NCI-H2171 (cell line): Measurements from ENCODE around the gene ZC3H12C.
A peak's percentile ranks its signal among the peaks of the same experiment; 100 is the strongest.

Source experiments
- DNase-seq: peaks from one replicate; lab custom pipeline; 2025; lab: John Stamatoyannopoulos, UW

The ZC3H12C gene

DNA sequence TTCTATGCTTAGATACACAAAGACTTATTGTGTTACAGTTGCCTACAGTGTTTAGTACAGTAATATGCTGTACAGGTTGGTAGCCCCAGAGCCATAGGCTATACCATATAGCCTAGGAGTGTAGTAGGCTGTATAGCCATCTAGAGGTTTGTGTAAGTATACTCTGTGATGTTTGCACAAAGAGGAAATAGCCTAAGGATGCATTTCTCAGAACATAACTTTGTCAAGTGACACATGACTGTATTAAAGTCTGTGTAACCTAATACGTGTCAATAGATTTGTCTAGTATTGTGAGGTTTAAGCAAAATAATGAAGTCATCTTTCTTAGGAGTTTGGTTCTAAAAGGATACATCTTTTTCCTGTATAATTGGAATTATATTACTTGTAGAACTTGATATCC, 5.5 kb downstream of the ZC3H12C start:
- DNase-seq = no peak

DNA sequence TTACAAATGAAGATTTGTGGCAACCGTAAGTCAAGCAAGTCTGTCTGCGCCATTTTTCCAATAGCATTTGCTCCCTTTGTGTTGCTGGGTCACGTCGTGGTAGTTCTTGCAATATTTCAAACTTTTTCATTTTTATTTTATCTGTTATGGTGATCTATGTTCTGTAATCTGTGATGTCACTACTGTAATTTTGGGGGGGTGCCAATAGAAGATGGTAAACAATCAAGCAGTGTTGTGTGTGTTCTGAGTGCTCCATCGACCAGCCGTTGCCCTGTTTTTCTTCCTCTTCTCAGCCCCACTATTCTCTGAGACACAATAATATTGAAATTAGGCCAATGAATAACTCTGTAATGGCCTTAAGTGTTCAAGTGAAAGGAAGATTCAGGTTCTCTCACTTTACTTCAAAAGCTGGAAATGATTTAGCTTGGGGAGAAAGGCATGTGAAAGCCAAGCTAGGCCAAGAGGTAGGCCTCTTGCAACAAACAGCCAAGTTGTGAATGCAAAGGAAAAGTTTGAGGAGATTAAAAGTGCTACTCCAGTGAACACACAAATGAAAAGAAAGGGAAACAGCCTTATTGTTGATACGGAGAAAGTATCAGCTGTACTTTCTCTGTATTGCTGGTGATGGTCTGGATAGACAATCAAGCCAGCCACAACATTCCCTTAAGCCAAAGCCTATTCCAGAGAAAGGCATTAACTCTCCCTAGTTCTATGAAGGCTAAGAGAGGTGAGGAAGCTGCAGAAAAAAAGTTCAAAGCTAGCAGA, 7.5 kb downstream of the ZC3H12C start:
- no peak for DNase-seq

DNA sequence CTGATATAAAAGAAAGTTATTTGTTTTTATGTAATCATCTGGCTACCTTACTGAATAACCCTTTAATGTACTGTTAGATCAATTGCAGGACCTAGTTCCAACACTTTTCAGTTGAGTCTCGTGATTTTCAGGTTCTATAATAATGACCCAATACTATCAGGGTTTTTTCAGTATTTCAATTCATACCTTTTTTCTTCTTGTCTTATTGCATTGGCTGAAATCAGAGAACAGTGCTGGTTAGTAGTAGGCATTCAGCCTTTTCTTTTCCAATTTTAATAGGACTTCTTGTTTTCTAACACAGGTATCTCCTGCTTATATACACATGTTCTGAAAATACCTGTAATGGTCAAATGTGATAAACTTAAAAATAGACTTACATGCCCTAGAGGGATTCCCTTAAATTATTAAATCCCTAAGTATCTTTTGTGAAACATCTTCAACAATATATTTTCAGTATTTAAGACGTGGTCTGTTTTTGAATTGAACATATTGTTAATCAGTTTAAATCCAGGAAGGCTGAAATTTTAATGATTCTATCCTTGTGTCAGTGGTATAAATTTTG, 13.6 kb downstream of the ZC3H12C start:
- no peak for DNase-seq

DNA sequence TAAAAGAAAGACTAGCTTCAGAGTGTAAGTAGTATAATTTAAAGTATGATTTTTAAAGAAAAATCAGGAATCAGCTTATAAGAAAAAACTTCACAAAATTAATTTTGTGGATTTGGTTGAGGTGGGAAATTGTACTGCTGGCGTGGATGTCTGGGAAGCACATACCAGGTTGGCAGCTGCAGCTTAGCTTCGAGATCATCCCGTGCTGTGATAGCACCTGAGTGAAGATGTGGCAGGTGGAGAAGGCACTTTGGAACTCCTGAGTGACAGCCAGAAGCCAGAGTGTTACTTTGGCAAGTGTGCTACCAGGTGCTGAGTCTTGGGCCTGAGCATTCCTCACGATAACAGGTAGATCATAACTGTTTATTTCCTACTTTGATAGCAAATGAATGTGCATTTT, 17.7 kb downstream of the ZC3H12C start:
- DNase-seq = no peak

DNA sequence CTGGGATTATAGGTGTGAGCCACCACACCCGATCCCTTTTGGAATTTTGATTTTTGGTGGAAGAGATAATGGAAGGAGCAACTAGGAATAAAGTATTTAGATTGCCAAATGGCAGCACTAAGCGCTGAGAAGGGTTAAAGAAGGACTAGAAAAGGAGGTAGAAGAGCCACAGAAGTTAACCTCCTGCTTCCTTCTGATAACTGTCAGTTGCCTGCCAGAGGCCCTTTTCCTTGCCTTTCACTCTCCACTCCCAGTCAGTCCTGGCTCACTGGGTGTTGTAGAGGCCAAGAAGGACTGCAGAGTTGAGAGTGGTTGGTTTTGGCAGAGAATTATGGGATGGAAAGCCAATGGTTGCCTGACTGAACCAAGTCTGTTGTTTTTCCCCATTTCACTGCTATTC, 19.3 kb downstream of the ZC3H12C start:
- DNase-seq = no peak

DNA sequence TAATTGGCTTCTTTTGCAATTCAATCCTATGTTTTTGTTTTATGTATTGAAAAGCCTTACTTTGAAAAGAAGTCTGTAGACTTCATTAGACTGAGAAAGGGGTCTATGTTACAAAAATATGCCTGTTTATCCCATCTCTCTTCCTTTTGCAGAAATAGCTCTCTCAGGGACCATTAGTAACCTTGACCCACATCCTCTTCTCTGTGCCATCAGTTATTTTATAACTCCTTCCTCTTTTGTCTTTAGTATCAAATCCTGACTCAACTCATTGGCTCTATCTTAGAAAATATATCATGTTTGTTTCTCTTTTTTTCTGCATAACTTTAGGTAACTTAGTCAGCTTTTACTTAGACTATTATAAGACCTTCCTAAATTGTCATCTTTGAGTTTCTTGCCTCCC, 20.3 kb downstream of the ZC3H12C start:
- DNase-seq = no peak

DNA sequence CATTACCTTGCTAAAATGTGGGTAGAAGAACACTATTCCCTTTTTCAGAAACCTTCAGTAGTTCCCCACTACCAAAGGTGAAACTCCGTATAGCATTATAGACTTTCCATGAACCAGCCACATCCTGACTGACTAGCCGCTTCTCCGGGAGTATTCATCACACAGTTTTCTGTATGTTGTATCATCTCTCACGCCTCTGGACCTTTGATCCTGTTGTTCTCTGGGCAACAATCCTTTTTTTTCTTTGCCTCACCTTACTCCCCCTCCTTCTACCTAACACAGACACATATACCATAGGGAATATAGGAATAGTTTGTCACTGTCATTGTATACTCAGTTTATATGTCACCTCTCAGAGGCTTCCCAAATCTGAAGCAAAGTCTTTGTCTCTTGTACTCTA, 20.8 kb downstream of the ZC3H12C start:
- no peak for DNase-seq

DNA sequence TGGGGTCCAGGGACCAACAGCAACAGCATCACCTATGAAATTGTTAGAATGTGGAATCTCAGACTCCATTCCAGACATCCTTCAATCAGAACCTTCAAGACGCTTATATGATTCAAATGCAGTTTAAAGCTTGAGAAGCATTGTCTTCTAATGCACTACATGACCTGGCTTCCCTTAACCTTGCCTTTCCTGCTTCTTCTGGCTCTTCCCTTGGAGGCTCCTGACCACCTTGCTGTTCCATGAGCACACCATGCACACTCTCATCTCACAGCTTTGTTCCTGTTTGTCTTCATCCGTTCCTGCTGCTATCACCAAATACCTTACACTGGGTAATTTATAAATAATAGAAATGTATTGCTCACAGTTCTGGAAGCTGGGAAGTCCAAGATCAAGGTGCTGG, 26.1 kb downstream of the ZC3H12C start:
- DNase-seq = no peak

DNA sequence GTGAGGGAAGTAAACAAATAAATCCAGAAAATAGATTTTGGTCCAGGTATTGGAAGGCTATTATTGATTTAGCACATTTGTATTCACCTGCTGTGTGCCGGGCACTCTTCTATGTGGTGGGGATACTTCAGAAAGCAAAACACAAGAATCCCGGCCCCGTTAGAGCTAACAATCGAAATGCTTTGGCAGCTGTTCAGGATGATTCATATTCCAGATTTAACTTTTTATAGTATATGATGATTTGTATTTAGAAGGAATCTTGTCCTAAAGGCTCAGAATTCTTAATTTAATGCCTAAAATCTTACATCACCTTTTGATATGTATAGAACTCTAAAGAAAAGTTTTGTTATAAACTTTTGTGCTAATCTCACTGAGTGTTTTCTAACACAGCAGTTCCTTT, 28.0 kb downstream of the ZC3H12C start:
- no peak for DNase-seq

DNA sequence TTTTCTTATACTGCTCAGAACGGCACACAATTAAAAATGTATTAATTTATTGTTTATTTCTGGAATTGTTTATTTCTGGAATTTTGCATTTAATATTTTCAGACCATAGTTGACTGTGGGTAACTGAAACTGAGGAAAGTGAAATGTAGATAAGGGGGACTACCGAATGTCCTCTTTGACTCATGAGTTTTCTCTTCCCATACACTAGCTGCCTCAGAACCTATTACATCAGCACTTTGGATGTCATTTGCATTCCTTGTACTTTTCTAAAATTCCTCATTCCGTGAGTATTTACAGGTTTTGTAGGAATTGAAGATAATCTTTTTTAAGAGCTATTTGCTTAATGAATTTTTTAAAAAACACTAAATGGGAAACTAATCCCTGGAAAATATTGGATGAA, 29.8 kb downstream of the ZC3H12C start:
- no peak for DNase-seq

DNA sequence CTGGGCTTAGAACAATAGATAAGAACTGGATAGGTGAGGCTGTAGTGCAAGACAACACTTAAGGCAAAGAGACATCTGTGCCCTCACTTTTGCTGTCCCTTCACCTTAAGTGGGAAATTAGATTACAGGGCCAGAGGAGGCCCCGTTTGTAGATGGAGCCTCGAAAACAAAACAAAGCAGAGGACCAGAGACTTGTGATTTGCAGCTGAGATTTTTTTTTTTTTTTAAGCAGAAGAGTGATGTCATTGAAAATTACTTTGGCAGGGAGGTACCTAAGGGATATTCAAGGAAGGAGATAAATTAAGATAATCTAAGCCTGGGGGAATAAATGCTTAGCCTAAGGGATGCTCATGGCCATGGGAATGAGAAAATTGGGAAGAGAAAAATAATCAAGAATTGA, 31.4 kb downstream of the ZC3H12C start:
- no peak for DNase-seq

DNA sequence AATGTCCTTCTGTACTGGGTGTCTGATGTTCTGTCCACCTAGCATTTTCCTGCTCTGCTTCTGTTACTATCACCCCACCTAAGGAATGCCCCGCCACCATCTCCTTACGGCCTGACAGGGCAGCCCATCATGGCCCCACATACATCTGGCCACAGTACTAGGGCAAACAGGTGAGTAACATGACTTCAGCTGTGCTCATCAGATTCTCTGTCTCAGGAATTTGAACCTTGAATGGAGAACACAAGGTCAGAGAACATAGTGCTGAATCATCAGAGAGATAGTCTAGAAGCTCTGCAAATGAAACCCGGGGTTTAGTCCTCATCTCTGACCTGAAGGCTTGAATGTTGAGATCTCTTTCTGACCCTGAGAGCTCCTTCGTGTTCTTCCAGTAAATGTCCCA, 32.4 kb downstream of the ZC3H12C start:
- no peak for DNase-seq

DNA sequence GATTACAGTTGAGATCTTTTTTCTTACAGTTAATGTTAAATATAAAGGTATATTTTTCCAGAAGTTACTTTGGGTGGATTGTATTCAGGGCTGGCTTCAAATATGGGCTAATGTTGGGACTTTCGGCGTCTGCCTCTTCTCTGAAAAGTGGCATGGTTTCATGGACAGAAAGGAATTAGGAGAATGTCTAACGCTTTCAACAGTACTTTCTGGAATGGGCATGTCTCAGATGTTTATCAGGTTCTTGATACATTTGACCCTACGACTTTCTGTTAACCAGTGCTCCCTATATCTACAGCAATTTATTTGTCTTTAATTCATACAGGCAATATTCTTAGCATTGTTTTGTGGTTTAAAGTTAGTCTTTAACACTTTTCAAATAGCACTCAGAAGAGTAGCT, 33.7 kb downstream of the ZC3H12C start:
- no peak for DNase-seq

DNA sequence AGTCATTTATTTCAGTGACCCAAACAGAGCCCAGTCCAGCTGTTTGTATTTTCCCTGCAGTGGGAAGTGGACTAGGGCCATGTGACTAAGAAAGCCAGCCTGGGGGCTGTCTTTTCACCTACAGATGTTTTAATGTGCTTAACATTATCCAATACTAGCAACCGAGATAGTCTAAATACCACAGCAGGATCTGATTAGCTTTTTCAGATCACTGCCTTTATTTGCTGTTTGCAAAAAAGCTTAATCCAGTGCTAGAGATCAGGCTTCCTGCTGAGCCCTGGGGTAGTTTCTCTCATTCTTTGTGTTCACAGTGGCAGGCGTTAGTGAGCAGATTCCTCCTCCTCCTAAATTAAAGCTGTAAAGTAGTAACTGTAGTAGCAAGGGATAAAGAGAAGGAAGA, 35.0 kb downstream of the ZC3H12C start:
- DNase-seq = no peak

DNA sequence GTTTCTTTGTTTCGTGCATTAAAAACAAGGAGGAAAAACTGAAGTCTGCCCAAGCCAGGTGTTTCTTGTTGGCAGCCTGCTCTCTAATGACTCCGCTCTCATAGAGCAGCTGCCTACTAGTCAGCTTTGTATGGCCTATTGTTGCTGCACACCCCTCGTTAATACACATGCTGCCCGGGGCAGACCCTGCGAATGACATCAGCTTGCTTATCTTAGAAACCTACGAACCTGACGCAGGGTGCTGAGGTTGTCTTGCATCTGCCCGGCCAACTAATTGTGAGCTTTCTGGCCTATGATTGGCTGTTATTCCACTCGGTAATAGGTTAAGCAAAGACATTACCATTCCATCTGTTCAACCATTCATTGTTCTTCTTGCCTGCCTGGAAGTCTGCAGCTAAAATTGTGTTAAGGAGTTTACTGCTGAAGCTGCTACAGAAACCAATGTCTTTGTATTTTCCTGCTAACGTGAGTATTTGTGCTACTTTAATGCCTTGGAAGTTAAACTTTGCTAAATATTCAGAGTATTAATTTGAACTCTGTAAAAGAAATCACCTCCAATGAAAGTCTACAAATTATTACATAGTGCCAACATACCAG, 37.5 kb downstream of the ZC3H12C start:
- peak; percentile 96 for DNase-seq

DNA sequence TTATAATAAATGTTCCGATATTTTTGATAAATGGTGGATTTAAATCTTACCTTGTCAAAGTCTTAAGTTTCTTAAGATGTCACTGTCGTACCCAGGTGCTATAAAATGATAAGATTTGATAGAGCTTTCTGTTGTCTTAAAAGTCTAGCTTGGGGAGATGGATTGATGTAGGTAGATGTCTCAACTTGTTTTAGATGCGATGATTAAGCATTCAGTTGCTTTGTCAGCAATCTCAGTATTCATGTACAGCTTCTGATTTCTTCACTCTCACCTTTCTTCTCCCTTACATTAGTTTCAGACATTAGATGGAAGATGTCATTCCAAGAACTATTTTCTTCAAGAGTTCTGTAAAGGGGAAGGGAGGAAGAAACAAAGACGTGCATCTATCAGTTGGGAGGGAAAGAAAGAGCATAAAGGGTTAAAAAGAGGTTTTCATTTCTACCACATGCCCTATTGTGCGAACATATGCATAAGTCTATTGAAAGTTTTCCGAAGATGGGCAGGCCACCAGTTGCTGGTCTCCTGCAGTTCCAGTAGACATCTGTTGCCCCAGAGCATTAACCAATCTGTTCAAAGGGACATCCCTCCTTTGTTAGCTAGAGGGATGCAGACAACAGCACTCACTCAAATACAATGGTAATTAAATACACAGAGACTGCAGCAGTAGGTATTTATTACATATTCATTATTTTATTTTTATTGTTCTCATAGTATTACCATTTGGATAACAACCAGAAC, 38.4 kb downstream of the ZC3H12C start:
- peak; percentile 70 for DNase-seq

DNA sequence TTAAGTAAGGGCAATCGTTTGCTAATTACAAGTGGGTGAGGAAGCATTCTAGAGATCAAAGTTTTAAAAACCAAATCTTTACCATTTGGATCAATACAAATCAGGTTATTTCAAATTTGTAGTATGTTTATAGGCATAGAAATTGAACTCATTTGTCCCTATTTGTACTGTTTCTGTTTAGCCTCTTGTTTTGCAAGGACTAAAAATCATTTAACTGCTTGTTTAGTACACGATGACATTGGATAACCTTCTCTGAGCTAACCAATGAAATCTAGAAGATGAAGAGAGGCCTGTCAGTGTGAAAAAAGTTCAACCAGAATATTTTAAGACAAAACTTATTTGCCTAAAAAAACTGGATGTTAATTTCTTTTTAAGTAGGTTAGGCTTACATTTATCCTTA, 40.0 kb downstream of the ZC3H12C start:
- DNase-seq = no peak

DNA sequence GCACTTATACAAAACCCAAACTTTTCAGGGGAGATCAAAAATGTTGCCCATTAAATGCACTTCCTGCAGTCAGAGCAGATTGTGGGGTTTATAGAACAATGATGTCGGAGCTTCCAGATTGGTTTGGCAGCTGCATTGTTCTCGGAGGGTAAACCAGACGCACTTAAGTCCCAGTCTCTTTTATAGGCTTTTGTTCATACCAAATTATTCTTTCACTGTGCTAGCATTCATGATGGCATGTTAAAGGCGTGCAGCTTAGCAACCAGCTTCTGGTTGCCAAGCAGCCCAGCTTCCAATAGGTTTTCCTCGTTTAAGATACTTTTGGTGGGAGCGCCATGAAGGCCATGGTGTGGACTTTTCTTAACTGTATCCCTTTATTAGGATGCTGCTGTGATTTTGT, 40.9 kb downstream of the ZC3H12C start:
- no peak for DNase-seq

DNA sequence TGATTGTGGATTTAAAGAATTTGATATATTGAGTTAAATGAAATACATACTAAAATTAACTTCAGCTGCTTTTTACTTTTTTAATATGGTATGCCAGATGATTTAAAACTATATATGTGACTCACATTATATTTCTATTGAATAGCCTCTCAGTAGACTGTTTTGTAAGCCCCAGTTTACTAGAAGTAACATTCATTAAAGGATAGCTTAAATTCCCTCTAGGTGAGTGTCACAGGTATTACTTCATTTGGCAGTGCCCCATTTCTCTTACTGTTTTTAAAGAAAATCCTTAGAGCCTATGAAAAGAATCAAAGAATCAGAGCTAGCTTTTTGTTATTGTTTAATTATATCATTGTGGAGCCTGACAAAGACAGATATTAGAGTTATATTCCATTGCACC, 48.6 kb downstream of the ZC3H12C start:
- no peak for DNase-seq

DNA sequence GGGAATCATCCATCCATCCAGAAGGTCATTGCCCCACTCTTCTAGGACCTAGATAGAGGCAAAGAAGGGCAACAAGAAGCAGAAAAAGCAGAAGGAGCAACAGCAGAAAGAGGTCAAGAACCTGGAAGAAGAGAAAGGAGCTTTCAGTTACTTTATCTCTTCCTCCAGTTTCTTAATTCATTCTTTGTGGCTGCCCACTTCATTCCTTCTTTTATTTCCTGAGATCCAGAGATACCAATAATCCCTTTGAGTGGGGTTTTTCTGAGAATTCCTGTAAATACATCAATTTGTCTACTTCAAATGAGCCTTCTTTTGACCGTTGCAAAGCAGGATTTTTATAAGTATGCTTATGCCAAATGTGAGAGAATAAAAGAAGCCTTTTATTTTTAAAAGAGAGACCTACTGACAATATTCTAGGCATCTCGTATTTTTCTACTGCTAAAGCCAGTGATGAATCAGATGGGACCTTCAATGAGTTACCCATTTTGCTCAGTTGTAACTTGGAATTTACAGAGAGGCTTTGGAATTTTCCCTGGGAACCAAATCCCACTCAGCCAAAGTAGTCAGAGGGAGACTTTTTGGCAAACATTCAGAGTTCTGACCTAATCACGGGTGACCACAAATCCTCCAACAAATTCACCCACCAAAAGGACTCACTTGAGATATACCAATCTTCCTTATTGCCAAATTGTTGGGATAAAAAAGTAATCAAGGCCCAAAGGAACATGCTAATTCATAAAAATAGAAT, 54.9 kb downstream of the ZC3H12C start:
- DNase-seq = no peak

DNA sequence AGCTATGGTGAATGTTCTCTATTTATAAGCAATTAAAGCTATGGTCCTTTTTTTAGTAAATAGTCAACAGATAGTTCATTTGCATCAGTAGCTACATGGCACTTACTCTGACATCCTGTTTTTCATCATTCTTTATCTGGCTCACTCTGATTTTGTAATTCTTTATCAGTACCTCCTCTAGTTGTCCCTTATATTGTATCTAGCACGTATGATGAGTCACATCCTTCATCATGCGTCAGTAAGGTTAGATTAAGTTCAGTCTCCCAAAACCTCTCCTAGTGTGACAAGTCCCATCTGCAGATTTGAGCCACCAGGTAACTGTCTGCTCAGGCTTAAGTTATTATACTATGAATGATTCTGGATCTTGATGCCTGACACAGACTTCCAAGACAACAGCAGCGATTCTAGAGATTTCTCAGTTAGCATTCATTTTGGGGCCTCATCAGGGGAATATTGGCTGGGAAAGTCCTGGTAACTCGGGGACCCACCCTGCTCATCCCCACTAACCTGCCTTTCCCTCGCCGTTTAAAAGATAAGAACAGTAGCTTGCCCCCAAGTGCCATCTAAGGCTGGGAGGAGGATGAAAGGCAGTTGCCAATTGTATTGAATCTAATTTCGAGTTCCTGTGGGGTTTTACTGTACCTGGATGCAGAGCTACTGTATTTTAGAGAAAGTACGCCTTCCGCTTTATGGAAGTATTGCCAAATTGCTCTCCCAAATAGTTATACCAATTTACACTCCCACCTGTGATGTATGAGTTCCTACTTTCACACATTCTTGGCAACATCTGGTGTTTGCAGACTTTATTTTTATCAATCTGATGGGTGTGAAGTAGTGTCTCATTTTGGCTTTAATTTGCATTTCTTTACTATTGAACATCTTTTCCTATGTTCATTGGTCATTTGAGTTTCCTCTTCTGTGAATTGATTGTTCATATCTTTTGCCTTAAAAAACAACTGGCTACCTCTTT, 55.9 kb downstream of the ZC3H12C start:
- DNase-seq = no peak
